LHCN-M2 (cell line): Measurements from ENCODE around the gene PPM1B. TPM values are rescaled to one million over a fixed set of nuclear protein-coding genes. Genes with fewer than 3 reads are reported as not detected.
"Not testable (repeated sequence)": the region's sequence is repeated elsewhere in the genome, so short reads cannot be mapped to it uniquely, and the experiment has no call there.

Experiments
- DNase-seq: peaks from one replicate; pipeline ENCODE4 v3.0.0-alpha.2; 2012; ENCODE audit warnings: low read depth
- total RNA-seq: library from RNA; depleted of rRNA; stranded (reverse); fragments of >200 nt; gene quantifications from 2 replicates; pipeline ENCODE4 v1.2.3, GENCODE V29; 2014

Gene PPM1B
- total RNA-seq, 1 experiment from 2014 or later, result 16.4 TPM

- no peak for DNase-seq
Observed at GRCh38 chr2:44163777-44164176, 4.9 kb upstream of the PPM1B start.

- DNase-seq, result no peak
Observed at GRCh38 chr2:44164617-44165016, 4.1 kb upstream of the PPM1B start.

GRCh38 chr2:44166096-44166495 lies 2.6 kb upstream of the PPM1B start:
- no peak for DNase-seq

- no peak for DNase-seq
Observed at GRCh38 chr2:44167311-44167907, 1.3 kb upstream of the PPM1B start.

GRCh38 chr2:44167908-44168680 lies 581 bp upstream of the PPM1B start:
- peak; percentile 100 for DNase-seq

GRCh38 chr2:44169155-44169898 lies 652 bp downstream of the PPM1B start:
- peak; percentile 49 for DNase-seq

GRCh38 chr2:44170311-44170717 lies 1.6 kb downstream of the PPM1B start:
- DNase-seq, result peak; percentile 34

GRCh38 chr2:44171018-44171417 lies 2.3 kb downstream of the PPM1B start:
- peak; percentile 44 for DNase-seq

GRCh38 chr2:44171442-44171841 lies 2.8 kb downstream of the PPM1B start:
- not testable (repeated sequence) for DNase-seq

- DNase-seq, result no peak
Observed at GRCh38 chr2:44172576-44172975, 3.9 kb downstream of the PPM1B start.

GRCh38 chr2:44178950-44179349 lies 10.3 kb downstream of the PPM1B start:
- no peak for DNase-seq

- no peak for DNase-seq
Observed at GRCh38 chr2:44181648-44182047, 13.0 kb downstream of the PPM1B start.

- DNase-seq, result no peak
Observed at GRCh38 chr2:44184106-44184505, 15.4 kb downstream of the PPM1B start.

- no peak for DNase-seq
Observed at GRCh38 chr2:44186810-44187209, 18.1 kb downstream of the PPM1B start.

GRCh38 chr2:44187251-44187650 lies 18.6 kb downstream of the PPM1B start:
- DNase-seq, result no peak

- DNase-seq, result no peak
Observed at GRCh38 chr2:44188696-44189095, 20.0 kb downstream of the PPM1B start.

GRCh38 chr2:44189104-44189503 lies 20.4 kb downstream of the PPM1B start:
- DNase-seq, result no peak

- DNase-seq, result no peak
Observed at GRCh38 chr2:44190526-44190925, 21.9 kb downstream of the PPM1B start.

- DNase-seq, result no peak
Observed at GRCh38 chr2:44191739-44192138, 23.1 kb downstream of the PPM1B start.

GRCh38 chr2:44192646-44193045 lies 24.0 kb downstream of the PPM1B start:
- DNase-seq, result no peak

GRCh38 chr2:44195714-44196113 lies 27.0 kb downstream of the PPM1B start:
- no peak for DNase-seq

GRCh38 chr2:44197816-44198215 lies 29.1 kb downstream of the PPM1B start:
- no peak for DNase-seq

- no peak for DNase-seq
Observed at GRCh38 chr2:44200011-44200410, 31.3 kb downstream of the PPM1B start.
